Spleen (tissue), 7 donors: ENCODE measurements around the gene PCBP3.

ENCODE experiments used
- CTCF ChIP-seq, 11 experiments: fragments of 200-600 bp in 7 of 11; fragments of 450-650 bp in 4 of 11; sonication (generic) in 4 of 11; IDR thresholded peaks in 8 of 11; conservative IDR thresholded peaks in 3 of 11; 1 replicate in 7 of 11; 2 replicates in 4 of 11; pipeline versions ENCODE4 v1.4.0 to v1.8.0; 2016 to 2021; ENCODE audit warnings: antibody characterized with exemption in 11 of 11, inconsistent platforms in 4 of 11, mild to moderate bottlenecking in 1 of 11
- POLR2A ChIP-seq, 3 donors: fragments of 450-650 bp; IDR thresholded peaks; one replicate each; pipeline ENCODE4 v1.5.1; 2017; ENCODE audit warnings: antibody characterized with exemption in 3 of 3, mild to moderate bottlenecking in 1 of 3
- donor health status: DM: no; HTN: no; CAD: no; lungs with moderate emphysema.
- donor health status: DM: no; HTN: no; CAD: no.
- donor health status: DM: no; HTN: no; CAD: no.

- TF ChIP-seq CTCF (IDR thresholded peaks at IDR 0.05 in 8 of 11, conservative IDR thresholded peaks at IDR 0.05 in 3 of 11) (no peak), POLR2A (IDR thresholded peaks at IDR 0.05) (no peak)
Observed at GRCh38 chr21:45873418-45873817, 229.9 kb downstream of the PCBP3 start.
